SU-DHL-6 (cell line): ENCODE data around the gene KCNIP3.

Experiments
- CTCF ChIP-seq: fragments of 200-600 bp; sonication (generic); IDR thresholded peaks from one replicate; pipeline ENCODE4 v1.5.1; 2017; ENCODE audit warnings: antibody characterized with exemption, mild to moderate bottlenecking, low read length, moderate library complexity; ENCODE audit not compliant: insufficient read depth, poor library complexity, severe bottlenecking
- EZH2phosphoT487 ChIP-seq: fragments of 200-600 bp; sonication (generic), shearing (Covaris generic); conservative IDR thresholded peaks from 2 replicates; pipeline ENCODE4 v1.6.1; 2018; ENCODE audit warnings: mild to moderate bottlenecking, antibody characterized with exemption, low read length, moderate library complexity, mixed read lengths

GRCh38 chr2:95374921-95375471 lies 77.8 kb downstream of the KCNIP3 start:
- TF ChIP-seq CTCF (no peak), EZH2phosphoT487 (no peak)
